ENCODE measurements around the gene ZNF565.
A peak's percentile ranks its signal among the peaks of the same experiment; 100 is the strongest.
"Not testable (repeated sequence)": the region's sequence is repeated elsewhere in the genome, so short reads cannot be mapped to it uniquely, and the experiment has no call there.

ZNF565 gene

DNA sequence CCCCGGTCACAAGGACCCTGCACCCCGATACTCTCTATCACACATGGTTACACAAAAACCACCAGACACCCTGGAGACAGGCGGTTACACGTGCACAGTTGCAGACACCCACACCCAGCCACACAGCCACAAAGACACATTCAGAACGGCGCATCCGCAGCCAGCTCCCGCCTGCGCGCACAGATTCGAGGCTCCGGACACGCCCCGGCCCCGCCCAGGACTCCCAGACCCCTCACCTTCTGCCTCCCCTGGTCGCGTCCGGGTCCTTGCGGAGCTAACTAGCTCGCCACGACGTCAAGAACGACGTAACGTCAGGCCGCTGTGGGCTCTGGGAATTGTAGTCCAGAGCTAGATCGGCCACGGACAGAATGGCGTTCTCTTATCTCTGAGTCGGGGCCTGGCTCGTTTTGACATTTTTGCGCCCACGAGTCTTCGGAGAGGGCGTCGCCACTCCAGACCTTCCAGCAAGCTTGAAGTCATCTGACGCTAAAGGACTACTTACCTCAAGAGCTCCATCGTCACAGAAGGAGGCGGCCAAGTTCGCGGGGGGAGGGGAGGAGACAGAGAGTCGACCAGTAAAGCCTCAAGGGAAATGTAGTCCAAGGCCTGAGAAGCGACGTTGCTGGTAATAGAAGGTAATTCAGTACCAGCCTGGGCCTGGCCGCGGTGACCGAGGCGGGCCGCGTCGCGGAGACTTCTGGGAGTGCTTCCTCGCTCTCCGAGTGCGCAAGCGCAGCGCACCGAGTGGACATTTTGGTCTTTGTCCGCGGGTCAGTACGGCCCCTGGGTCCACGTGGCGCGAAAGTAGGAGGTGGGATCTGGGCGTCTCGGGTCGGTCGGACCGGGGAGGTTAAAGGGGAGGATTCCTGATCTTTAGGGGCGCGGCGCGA is at the start of gene ZNF565, which contains the start of gene ZNF146:
TSS of gene ZNF565 (minus strand) at position 280 of the 890 bp plus-strand sequence. CDS start 12,680 bp downstream, outside the sequence.
TSS of gene ZNF146 (plus strand) at position 721 of the 890 bp plus-strand sequence. CDS start 21,335 bp downstream, outside the sequence.
- peak; percentile 98 to 99 for DNase-seq

DNA sequence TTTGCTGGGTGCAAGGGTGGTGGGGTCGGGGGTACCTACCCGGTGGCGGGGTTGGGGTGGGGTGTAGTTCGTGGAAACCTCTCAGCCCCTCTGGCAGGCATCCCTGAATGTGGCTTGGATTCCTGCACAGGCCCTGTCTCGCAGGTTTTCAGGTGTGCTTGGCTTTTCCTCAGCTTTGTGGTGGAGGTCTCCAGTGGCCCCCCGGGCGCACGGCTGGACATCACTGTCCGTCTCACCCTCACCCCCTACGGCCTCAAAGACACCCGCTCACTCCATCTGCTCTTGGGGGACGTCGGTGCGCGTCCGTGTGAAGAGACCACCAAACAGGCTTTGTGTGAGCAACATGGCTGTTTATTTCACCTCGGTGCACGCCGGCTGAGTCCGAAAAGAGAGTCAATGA is 44.7 kb upstream of the ZNF565 start:
- no peak for DNase-seq

DNA sequence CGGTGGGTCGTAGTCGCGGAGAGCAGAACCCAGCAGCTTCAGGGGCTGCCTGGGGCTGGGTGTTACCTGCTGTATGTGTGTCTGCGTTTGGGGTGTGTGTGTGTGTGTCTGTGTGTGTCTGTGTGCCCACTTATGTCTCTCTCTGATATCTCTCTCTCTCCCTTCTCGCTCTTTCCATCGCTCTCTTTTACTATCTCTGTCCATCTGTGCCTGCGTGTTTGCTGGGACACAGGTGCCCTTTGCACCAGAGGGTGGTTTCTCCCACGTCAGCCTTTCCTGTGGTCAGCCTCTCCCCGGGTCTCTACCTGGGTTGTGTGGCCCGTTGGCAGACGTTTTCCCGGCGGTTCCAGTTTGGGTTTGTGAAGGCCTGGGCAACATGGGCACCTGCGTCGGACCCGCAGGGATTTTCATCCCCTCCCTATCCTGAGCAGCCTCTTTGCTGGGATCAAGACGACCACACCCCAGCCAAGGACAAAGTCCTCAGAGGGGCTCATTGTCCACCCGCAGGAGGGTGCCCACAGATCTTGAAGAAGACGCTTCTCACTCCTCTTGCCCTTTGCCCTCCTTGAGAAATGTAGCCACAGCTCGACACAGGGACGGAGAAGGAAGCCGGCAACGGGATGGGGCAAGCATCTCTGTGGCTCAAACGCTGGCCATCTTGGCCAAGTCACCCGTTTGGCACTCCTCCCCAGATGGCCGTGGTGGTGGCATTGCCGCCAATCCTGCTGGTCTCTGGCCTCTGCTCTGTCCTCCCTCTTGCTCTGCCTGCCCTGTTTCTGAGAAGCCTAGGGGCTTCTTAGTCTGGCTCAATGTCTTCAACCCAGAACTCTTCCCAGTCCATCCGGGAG is 43.8 kb upstream of the ZNF565 start:
- no peak for DNase-seq

DNA sequence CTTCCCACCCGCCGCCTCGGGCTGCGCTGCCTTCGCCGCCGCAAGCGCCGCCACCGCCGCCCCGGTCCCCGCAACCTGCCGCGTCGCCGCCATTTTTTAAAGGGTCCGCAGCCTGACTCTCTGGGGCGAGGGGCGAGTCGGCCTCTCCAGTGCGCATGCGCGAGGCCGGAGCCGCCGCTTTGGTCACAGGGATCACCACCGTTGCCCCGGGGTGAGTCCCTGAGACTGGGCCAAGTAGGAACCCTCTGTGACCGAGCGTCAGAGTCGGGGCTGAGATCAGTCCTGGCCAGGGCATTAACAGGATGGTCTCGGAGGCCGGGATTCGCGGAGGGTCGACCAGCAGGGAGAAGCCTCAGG is 43.0 kb upstream of the ZNF565 start:
- DNase-seq, result no peak

DNA sequence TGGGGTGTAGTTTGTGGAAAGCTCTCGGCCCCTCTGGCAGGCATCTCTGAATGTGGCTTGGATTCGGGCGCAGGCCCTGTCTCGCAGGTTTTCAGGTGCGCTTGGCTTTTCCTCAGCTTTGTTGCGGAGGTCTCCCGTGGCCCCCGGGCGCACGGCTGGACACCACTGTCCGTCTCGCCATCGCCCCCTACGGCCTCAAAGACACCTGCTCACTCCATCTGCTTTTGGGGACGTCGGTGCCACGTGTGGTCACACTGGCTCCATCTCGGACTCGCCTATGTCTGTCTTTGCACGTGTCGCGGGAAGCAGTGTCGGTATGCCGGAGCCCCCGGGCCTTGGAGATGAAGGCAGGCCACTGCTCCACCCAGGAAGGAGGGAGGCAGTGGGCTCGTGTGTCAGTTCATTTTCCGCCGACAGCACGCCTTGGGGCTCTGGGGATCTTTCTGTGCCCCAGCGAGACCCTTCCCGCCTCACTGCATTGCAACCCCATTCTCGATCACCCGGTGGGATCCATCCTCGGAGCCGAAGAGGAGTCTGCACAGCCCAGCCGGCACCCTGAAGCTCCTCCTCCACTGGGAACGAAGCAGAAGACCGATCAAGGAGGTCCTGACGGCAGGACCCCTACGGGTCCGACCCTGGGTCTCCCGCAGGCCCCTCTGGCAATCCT is 42.5 kb upstream of the ZNF565 start:
- DNase-seq, result no peak

DNA sequence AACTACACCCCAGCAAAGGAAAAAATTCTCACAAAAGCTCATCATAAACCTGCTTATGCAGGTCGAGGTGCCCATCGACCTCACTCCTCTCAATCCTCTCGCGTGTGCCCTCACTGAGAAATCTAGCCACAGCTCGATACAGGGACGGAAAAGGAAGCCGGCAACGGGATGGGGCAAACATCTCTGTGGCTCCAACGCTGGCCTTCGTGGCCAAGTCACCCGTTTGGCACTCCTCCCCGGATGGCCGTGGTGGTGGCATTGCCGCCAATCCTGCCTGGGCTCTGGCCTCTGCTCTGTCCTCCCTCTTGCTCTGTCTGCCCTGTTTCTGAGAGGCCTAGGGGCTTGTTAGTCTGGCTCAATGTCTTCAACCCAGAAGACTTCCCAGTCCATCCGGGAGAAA is 41.6 kb upstream of the ZNF565 start:
- DNase-seq, result no peak

DNA sequence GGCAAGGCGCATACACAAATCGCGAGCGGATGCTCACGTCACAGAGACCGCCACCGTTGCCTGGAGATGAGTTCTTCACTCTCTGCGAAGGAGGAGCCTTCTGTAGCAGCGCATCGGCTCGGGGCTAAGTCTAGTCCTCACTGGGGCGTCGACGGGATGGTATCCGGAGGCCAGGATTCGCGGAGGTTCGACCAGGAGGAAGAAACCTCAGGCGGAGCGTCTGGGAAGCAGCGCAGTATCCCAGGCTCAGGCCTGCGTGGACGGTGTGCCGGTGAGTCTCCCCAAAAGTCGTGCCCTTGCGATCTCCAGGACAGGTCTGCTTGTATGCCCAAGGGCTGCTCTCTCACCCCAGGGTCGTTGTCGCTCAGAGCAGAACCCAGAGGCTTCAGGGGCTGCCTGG is 40.9 kb upstream of the ZNF565 start:
- no peak for DNase-seq

DNA sequence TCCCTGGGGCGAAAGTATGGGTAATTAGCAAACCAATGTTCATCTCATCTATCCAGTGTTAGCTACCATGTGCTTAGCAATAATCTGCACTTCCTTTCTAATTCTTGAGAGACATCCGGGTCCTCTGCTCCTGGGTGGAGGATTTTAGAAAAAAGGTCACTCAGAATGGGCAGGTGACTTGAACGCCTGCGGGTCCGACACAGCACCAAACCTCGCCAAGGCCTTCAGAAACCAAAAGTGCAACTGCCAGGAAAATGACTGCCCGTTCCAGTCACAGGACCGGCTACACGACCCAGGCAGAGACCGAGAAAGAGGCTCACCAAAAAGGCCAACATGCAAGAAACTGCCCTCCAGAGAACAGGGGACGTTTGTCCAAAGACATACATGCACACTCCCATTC is 40.4 kb upstream of the ZNF565 start:
- no peak for DNase-seq

DNA sequence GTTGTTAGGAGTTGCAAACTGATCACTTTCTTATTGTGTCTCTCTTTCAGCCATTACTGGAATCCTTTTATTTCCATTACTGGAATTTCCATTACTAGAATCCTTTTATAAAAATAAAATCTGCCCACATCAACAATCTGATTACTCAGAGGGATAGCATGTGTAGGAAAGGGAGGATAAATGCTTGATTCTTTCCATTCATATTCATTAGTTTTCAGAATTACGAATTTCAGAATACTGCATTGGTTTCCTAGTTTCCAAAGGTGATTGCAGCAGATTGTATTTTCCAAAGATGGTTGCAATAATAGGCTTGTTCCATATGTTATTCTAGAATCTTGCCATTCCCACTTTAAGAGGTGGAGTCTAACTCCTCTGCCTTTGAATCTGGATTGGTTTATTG is 37.6 kb upstream of the ZNF565 start:
- no peak for DNase-seq

DNA sequence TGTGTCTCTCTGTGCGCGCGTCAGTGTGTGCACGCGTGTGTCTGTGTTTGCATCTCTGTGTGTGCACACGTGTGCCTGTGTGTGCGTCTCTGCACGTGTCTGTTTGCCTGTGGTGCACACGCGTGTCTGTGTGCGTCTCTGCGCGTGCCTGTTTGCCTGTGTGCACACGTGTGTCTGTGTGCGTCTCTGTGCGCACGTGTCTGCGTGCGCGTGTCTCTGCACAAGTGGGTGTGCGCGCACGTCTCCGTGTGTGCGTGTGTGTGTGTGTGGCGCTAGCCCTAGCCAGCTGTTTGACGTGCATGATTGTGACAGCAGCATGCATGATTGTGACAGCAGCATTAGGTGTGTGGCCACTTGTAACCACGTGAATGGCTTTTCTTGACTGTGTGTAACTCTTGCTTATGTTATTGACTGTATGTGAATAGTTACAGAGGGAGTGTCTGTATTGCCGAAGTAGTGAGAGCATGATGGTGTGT is 31.6 kb upstream of the ZNF565 start:
- no peak for DNase-seq

DNA sequence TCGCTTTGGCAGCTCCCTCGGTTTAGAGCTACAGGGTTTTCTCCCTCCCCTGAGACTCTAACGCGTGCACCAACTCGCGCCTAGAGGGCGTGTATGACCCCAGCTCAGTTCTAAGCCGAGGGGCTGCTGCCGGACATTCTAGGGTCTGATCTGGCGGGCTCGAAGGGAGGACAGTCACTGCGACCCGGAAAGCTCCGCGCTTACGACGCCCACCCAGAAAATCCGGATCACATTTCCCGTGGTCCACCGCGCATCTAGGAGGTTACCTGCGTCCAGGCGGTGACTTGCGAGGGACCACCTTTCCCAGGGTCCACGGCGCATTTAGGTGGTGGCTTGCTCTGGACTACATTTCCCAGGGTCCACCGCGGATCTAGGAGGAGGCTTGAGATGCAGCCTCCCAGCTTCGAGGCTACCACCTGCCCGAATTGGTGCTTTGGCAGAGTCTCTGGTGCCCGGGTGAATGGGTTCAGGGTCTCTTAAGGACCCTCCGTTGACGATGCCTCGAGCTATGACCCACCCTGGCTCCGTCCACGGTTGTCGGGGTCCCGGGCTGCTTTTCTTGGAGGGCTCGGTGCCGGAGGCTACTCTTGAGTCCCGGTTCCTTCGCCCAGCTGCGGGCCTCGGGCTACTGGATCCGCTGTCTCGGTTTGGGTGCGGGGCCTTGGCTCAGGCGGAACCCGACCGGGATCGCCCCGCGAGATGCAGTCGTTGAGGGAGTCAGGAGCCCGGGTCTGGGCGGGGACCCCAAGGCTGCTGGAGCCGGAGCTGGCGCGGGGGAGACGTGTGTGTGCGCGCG is 30.9 kb upstream of the ZNF565 start:
- DNase-seq, result no peak

DNA sequence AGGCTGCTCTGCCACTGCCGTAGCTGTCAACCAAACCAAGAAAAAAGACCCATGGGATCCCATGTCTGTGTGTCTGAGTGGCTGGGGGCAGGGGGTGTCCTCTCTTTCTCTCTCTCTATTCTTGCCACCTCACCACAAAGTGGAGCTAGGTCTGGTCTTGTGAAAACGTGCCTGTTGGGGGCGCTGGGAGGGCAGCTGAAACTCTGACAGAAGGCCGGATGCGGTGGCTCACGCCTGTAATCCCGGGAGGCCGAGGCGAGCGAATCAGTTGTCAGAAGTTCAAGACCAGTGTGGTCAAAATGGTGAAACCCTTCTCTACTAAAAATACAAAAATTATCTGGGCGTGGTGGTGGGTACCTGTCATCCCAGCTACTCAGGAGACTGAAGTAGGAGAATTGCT is 29.6 kb upstream of the ZNF565 start:
- no peak for DNase-seq

DNA sequence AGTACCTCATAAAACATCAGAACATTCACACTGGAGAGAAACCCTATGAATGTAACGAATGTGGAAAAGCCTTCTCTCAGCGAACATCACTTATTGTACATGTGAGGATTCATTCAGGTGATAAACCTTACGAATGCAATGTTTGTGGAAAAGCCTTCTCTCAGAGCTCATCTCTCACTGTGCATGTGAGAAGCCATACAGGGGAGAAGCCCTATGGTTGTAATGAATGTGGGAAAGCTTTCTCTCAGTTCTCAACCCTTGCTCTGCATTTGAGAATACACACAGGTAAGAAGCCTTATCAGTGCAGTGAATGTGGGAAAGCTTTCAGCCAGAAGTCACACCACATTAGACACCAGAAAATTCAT is 22.5 kb upstream of the ZNF565 start:
- DNase-seq, result no peak

DNA sequence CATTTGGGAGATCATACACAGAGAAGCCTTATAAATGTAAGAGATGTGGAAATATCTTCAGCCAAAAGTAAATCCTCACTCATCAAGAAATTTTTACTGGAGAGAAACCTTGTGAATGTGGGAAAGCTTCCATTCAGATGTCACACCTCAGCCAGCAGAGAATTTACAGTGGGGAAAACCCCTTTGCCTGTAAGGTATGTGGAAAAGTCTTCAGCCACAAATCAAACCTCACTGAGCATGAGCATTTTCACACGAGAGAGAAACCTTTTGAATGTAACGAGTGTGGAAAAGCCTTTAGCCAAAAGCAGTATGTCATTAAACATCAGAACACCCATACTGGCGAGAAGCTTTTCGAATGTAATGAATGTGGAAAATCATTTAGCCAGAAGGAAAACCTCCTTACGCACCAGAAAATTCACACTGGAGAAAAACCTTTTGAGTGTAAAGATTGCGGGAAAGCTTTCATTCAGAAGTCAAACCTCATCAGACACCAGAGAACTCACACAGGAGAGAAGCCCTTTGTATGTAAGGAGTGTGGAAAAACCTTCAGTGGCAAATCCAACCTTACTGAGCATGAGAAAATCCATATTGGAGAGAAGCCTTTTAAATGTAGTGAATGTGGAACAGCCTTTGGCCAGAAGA is 22.0 kb upstream of the ZNF565 start:
- DNase-seq, result no peak

DNA sequence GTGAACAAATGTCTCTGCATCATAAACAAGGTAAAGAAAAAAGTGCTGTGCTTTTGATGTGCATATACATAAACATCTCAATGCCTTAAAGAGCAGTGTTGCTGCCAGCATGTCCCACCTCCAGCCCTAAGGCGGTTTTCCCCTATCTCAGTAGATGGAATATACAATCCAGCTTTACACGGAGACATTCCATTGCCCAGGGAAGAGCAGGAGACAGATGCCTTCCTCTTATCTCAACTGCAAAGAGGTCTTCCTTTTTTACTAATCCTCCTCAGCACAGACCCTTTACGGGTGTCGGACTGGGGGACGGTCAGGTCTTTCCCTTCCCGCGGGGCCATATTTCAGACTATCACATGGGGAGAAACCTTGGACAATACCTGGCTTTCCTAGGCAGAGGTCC is 19.2 kb upstream of the ZNF565 start:
- not testable (repeated sequence) for DNase-seq

DNA sequence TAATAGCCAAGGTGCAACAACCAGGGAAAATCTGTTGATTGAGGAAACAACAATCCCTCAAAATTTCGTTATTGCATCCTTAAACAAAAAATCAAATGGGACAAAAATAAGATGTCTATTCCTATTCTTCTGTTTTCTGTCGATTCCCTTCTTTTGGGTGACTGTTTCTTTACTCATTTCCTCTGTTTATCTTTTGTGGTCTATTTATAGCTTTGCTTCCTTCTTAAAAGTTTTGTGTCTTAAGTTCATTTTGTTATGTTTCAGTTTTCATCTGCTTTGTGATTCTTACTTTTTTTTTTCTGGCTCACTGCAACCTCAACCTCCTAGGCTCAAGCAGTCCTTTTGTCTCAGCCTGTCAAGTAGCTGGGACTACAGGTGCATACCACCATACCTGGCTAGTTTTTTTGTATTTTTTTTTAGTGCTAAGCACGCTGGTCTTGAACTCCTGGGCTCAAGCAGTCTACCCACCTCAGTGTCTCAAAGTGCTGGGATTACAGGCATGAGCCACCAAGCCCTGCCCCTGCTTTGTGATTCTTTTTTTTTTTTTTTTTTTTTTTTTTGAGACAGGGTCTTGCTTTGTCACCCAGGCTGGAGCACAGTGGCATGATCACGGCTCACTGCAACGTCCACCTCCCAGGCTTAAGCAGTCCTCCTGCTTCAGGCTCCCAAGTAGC is 10.9 kb upstream of the ZNF565 start:
- no peak for DNase-seq

DNA sequence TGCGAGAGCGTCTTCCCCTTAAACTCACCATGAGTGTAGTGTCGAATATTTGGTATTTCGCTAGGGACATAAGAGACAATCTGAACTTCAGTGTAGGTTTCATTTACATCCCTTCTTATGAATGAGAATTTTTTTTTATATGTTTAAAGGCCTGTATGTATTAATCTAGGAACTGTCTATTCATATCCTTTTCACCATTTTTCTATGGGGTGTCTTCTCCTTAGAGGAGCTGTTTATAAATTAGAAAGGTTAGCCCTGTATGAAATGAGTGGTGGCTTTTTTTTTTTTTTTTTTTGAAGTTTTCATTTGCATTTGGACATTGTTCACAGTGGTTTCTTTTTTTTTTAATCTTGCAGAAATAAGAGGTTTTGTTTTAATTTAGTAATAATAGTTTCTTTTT is 8.0 kb upstream of the ZNF565 start:
- DNase-seq, result no peak

DNA sequence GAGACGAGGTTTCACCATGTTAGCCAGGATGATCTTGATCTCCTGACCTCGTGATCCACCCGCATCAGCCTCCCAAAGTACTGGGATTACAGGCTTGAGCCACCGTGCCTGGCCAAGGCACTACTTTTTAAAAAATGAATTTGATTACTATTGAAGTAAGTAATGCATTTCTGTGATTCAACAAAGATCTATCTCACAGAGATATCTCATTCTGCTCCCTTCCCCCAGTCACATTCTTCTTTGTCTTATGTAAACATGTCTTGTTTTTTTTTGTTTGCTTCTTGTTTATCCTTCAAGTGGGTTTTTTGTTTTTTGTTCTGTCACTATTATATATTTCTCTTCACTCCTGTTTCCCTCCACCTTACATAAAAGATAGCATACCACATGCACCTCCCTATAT is 7.0 kb upstream of the ZNF565 start:
- DNase-seq, result no peak

DNA sequence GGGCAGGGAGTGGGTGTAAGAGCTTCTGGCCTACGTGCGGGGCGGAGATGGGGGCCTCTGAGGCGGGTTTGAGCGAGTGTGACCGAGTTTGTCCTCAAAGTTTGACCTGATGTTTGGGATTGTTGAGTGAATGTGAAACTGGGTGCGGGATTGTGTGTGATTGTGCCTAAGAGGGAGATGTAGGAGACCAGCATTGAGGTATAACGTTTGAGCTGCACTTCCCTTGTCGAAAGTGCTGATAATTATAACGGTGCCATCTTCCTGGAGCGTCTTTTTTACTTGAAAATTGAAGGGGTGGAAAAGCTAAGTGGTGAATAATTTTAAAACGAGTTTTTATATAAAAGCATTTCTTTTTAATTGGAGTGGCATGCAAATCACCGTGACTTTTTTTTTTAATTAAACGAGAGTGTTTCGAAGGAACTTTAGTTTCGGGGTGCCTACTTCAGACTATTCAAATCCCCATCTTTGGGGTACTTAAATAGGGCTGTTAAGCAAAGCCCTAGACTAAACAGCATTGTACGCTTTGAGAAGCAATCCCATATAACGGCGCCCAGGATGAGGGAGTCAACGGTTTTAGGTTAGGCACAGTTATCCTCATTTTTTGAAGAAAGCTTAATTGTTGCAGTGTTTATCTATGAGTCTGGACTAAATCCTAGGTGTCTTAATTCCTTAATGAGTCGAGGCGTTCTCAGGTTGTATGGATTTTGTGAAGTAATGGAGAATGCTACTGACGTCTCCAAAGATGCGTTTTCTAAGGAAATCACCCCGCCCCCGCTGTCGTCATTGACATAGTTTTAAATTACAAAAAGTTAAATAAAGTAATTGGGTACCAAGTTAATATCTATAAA is 1.0 kb upstream of the ZNF565 start:
- peak in 1 of 2 experiments; percentile 48 for DNase-seq

DNA sequence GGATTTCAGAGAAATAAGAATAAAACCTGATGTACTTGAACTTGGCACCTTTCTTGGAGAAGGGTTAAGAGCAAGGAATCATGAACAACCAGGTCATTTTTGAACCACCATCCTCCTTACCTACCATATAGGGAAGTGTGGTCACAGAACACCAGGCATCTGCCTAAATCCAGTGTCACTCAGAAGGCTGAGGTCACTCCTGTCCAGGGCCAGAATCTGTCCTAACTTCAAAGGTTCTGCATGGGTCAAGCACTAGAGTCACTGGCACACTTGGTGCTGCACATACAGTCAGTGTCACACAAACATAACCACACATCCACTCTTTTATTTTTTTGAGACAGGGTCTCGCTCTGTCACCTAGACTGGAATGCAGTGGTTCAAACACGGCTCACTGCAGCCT is 1.6 kb downstream of the ZNF565 start:
- DNase-seq, result no peak
